ENCODE data around the gene SSBP3.

SSBP3 gene

GRCh38 chr1:54340878-54341277, 65.3 kb downstream of the SSBP3 start:
- no peak overlapping the region for H3K9ac ChIP-seq (ENCODE audit: low read length)
- H4K20me1 ChIP-seq (ENCODE audit: insufficient read depth, low read length): no peaks in the 10 kb centered on the region
- H3K27ac ChIP-seq (ENCODE audit: low read length): no peak overlapping the region
- no peak overlapping the region for H3K4me2 ChIP-seq (ENCODE audit: low read length)
- no peaks in the 10 kb centered on the region for H3K9me3 ChIP-seq (ENCODE audit: insufficient read depth, low read length)
- H2AFZ ChIP-seq (ENCODE audit: low read depth, low read length): no peak overlapping the region
- TF ChIP-seq EZH2phosphoT487 (IDR thresholded peaks at IDR 0.05; ENCODE audit: low read depth) (no peak), CTCF (IDR thresholded peaks at IDR 0.05; ENCODE audit: low read depth, low read length) (no peak)
- no peak overlapping the region for H3K4me3 ChIP-seq (ENCODE audit: low read length)
- H3K36me3 ChIP-seq (replicated peaks; ENCODE audit: low read depth, low read length): no peaks in the 10 kb centered on the region
- H3K79me2 ChIP-seq (ENCODE audit: low read length): no peaks in the 10 kb centered on the region
- H3K27me3 ChIP-seq (ENCODE audit: low read depth, low read length): no peaks in the 10 kb centered on the region
- no peaks in the 10 kb centered on the region for H3K4me1 ChIP-seq (ENCODE audit: low read length)

GRCh38 chr1:54340434-54340833, 65.8 kb downstream of the SSBP3 start:
- Histone ChIP-seq H2AFZ (ENCODE audit: low read depth, low read length) (no peak overlapping the region), H3K27me3 (ENCODE audit: low read depth, low read length) (no peaks in the 10 kb centered on the region), H3K4me3 (ENCODE audit: low read length) (no peak overlapping the region), H3K79me2 (ENCODE audit: low read length) (no peaks in the 10 kb centered on the region), H3K4me1 (ENCODE audit: low read length) (no peaks in the 10 kb centered on the region), H3K36me3 (replicated peaks; ENCODE audit: low read depth, low read length) (no peaks in the 10 kb centered on the region), H3K4me2 (ENCODE audit: low read length) (no peak overlapping the region), H3K9ac (ENCODE audit: low read length) (no peak overlapping the region), H3K9me3 (ENCODE audit: insufficient read depth, low read length) (no peaks in the 10 kb centered on the region), H4K20me1 (ENCODE audit: insufficient read depth, low read length) (no peaks in the 10 kb centered on the region), H3K27ac (ENCODE audit: low read length) (no peak overlapping the region)
- TF ChIP-seq EZH2phosphoT487 (IDR thresholded peaks at IDR 0.05; ENCODE audit: low read depth): no peak
- TF ChIP-seq CTCF (IDR thresholded peaks at IDR 0.05; ENCODE audit: low read depth, low read length): no peak

GRCh38 chr1:54339126-54339525, 67.1 kb downstream of the SSBP3 start:
- no peaks in the 10 kb centered on the region for H3K9me3 ChIP-seq (ENCODE audit: insufficient read depth, low read length)
- no peak for TF ChIP-seq EZH2phosphoT487 (IDR thresholded peaks at IDR 0.05; ENCODE audit: low read depth)
- TF ChIP-seq CTCF (IDR thresholded peaks at IDR 0.05; ENCODE audit: low read depth, low read length): no peak
- no peak overlapping the region for H3K4me3 ChIP-seq (ENCODE audit: low read length)
- no peak overlapping the region for H2AFZ ChIP-seq (ENCODE audit: low read depth, low read length)
- H3K27ac ChIP-seq (ENCODE audit: low read length): no peak overlapping the region
- H3K4me1 ChIP-seq (ENCODE audit: low read length): no peaks in the 10 kb centered on the region
- H4K20me1 ChIP-seq (ENCODE audit: insufficient read depth, low read length): no peaks in the 10 kb centered on the region
- no peaks in the 10 kb centered on the region for H3K79me2 ChIP-seq (ENCODE audit: low read length)
- H3K9ac ChIP-seq (ENCODE audit: low read length): no peak overlapping the region
- no peaks in the 10 kb centered on the region for H3K27me3 ChIP-seq (ENCODE audit: low read depth, low read length)
- H3K36me3 ChIP-seq (replicated peaks; ENCODE audit: low read depth, low read length): no peaks in the 10 kb centered on the region
- H3K4me2 ChIP-seq (ENCODE audit: low read length): no peak overlapping the region

GRCh38 chr1:54338464-54338863, 67.7 kb downstream of the SSBP3 start:
- Histone ChIP-seq H3K36me3 (replicated peaks; ENCODE audit: low read depth, low read length) (no peaks in the 10 kb centered on the region), H4K20me1 (ENCODE audit: insufficient read depth, low read length) (no peaks in the 10 kb centered on the region), H3K4me3 (ENCODE audit: low read length) (no peak overlapping the region), H3K4me1 (ENCODE audit: low read length) (no peaks in the 10 kb centered on the region), H3K27me3 (ENCODE audit: low read depth, low read length) (no peaks in the 10 kb centered on the region), H2AFZ (ENCODE audit: low read depth, low read length) (no peak overlapping the region), H3K79me2 (ENCODE audit: low read length) (no peaks in the 10 kb centered on the region), H3K4me2 (ENCODE audit: low read length) (no peak overlapping the region), H3K9ac (ENCODE audit: low read length) (no peak overlapping the region), H3K9me3 (ENCODE audit: insufficient read depth, low read length) (no peaks in the 10 kb centered on the region), H3K27ac (ENCODE audit: low read length) (no peak overlapping the region)
- no peak for TF ChIP-seq CTCF (IDR thresholded peaks at IDR 0.05; ENCODE audit: low read depth, low read length)
- TF ChIP-seq EZH2phosphoT487 (IDR thresholded peaks at IDR 0.05; ENCODE audit: low read depth): no peak
